GM03348 (cell line): ENCODE data around the gene LGALS9B.
"Not testable (repeated sequence)": the region's sequence is repeated elsewhere in the genome, so short reads cannot be mapped to it uniquely, and the experiment has no call there.

Experiments
- DNase-seq: peaks from one replicate; pipeline ENCODE4 v3.0.0; 2012; ENCODE audit warnings: low spot score

The LGALS9B gene

GRCh38 chr17:20467447-20467846 lies at the start of gene LGALS9B:
Gene LGALS9B (minus strand): TSS chr17:20467539. CDS start chr17:20467470, 69 bp downstream.
- DNase-seq = not testable (repeated sequence)

DNA sequence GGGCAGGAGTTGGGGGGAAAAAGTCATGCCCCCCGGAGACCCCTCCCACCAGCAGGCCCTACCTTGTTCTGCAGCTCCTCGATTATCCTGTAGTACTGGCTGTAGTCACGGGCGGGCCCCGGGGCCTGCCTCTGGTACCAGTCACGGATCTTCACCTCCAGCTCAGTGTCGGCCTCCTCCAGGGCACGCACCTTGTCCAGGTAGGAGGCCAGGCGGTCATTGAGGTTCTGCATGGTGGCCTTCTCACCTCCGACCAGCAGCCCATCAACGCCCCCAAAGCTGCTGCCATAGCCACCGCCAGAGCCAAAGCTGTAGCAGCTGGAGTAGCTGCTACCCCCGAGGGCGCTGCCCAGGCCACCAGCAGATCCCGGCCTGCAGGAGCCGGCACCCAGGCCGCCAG lies 49.6 kb upstream of the LGALS9B start:
- DNase-seq = not testable (repeated sequence)

DNA sequence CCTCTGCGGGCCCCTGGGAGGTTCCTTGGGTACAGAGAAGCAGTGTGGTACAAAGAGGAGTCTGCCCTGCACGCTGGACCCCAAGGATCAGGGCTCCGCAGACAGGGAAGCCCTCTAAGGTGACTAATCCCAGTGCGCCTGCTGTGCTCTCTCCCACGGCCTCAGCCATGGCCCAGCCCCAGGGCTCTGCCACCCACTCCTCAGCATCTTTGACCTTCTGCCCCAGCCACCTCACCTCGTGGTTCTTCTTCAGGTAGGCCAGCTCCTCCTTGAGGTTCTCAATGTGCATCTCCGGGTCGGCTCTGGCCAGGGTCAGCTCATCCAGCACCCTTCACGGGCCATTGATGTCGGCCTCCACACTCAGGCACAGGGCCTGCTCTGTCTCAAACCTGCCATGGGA lies 47.8 kb upstream of the LGALS9B start:
- DNase-seq = not testable (repeated sequence)

DNA sequence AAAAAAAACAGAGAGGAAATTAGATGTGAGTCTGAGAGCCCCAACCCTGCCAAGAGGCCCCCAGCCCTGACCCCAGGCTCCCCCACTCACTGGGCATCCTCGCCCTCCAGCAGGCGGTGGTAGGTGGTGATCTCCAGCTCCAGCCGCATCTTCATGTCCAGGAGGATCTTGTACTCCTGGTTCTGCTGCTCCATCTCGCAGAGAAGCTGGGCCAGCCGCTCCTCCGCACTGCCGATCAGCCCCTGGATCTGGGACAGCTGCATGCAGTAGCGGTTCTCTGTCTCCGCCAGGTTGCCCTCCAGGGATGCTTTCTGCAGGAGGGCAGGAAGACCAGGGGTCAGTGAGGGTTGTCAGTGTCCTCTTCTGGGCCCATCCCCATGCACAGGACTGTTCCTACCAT lies 46.2 kb upstream of the LGALS9B start:
- not testable (repeated sequence) for DNase-seq

- DNase-seq = not testable (repeated sequence)
These were observed 45.0 kb upstream of the LGALS9B start for GRCh38 chr17:20512378-20512777.

GRCh38 chr17:20511778-20512177 lies 44.4 kb upstream of the LGALS9B start:
- not testable (repeated sequence) for DNase-seq

DNA sequence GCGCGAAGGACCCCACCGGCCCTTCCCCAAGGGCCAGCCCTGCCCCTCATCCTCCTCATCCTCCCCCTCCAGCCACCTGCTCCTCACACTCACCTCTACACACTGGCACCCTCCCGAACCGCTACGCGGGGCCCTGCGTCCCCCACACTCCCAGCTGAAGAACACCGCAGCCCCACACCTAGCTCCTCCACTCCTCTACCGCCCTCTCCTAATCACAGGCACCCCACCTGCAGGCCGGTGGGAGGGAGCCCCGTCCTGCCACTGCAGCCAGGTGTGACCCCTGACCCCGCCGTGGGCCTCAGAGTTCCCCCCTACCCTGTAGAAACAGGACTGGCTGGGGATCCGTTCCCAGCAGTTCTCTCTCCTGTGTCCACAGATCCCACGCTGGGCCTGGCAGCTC lies 38.0 kb upstream of the LGALS9B start:
- not testable (repeated sequence) for DNase-seq

DNA sequence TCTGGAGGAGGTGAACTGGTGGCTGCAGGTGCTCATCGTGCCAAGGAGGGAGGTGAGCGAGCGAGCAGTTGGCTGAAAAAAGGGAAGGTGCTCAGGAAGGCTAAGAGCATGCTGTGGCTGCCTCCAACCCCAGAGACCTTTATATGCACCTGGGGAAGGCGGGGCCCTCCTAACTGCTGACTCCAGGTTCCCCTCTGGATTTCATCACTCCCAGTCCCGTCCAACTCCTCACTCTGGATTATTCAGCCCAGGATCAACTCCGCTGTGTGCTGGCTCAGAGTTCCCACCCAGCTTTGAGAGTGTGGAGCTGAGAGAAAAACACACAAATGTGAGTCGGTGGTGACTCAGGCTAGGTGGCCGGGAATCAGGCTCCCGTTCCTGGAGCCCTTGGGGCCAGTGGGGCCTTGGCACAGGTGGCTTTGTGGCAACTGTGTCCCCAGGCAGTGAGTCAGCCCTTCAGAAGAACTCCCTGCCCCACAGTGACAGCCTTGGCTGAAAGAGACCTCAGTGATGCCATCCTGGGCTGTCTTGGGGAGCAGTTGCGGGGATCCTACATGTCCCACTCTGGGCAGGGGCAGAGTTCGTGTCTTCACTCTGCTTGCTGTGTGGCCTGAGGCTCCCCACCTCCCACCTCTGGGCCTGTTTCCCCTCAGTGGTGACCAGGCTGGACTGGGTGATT lies 37.2 kb upstream of the LGALS9B start:
- DNase-seq = not testable (repeated sequence)

DNA sequence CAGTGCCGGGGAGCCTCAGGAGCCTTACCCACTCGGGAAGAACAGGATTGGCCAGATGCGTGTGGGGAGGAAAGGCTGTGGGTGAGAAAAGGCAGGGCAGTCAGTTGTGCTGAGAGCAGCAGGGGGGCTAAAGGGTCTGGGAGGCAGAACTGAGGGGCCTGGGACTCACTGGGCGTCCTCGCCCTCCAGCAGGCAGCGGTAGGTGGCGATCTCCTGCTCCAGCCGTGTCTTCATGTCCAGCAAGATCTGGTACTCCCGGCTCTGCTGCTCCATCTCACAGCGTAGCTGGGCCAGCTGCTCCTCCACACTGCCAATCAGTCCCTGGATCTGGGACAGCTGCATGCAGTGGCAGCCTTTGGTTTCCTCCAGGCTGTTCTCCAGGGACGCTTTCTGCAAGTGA lies 34.6 kb upstream of the LGALS9B start:
- not testable (repeated sequence) for DNase-seq

- not testable (repeated sequence) for DNase-seq
These were observed 33.0 kb upstream of the LGALS9B start for GRCh38 chr17:20500346-20500745.

- not testable (repeated sequence) for DNase-seq
These were observed 28.1 kb upstream of the LGALS9B start for GRCh38 chr17:20495420-20495819.

DNA sequence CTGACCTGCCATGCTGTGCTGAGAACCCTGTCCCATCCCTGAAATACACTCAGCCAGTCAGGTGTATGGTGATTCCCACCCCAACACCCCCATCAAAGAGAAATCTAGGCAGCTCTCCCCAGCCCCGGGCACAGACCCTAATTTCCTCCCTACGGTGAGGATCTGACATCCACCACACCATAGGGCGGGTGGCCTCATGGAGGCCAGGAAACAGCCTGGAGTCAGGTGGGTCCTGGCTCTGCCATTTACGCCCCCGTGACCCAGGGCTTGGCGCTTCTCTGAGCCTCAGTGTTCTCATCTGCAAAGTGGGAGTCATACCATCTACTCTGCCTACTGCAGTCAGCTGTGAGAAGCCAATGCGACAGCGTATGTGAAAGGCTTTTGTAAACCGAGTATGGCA lies 27.4 kb upstream of the LGALS9B start:
- DNase-seq = not testable (repeated sequence)

DNA sequence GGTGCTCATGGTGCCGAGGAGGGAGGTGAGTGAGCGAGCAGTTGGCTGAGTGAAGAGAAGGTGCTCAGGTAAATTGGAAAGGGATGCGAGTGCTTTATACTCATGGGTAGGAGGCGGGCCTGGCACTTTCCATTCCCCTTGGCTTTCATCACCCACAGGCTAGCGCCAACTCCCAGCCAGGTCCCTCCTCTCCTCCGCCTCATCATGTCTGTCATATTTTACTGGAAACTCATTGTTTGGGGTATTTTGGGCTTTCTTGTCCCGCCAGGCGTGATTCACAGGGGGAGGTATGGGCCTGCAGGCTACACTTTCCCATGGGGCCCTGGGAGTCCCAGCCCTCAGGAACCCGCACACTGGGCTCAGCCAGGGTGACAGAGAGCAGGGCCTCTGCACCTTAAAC lies 26.8 kb upstream of the LGALS9B start:
- DNase-seq = not testable (repeated sequence)

- DNase-seq = not testable (repeated sequence)
These were observed 25.6 kb upstream of the LGALS9B start for GRCh38 chr17:20492971-20493370.

DNA sequence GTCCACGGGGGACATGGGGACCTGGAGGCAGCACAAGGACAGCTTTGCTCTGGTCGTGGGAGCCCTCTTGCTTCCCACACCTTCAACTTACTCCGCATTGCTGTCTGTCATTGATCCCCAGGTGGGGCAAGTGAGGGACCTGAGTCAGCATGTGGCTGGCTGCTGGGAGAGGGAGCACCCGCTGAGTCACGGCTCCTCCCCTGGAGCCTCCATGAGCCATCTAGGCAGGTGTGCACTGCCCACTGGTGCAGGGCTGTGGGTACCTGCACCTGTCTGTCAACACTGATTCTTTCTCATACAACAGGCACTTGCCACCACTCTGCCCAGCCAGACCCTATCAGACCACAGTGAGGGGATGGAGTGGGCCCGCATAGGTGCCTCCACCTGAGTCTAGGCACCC lies 24.8 kb upstream of the LGALS9B start:
- not testable (repeated sequence) for DNase-seq

- peak; percentile 2 for DNase-seq
These were observed 17.6 kb upstream of the LGALS9B start for GRCh38 chr17:20484930-20485329.

- DNase-seq = not testable (repeated sequence)
These were observed 12.7 kb upstream of the LGALS9B start for GRCh38 chr17:20479889-20480591.

DNA sequence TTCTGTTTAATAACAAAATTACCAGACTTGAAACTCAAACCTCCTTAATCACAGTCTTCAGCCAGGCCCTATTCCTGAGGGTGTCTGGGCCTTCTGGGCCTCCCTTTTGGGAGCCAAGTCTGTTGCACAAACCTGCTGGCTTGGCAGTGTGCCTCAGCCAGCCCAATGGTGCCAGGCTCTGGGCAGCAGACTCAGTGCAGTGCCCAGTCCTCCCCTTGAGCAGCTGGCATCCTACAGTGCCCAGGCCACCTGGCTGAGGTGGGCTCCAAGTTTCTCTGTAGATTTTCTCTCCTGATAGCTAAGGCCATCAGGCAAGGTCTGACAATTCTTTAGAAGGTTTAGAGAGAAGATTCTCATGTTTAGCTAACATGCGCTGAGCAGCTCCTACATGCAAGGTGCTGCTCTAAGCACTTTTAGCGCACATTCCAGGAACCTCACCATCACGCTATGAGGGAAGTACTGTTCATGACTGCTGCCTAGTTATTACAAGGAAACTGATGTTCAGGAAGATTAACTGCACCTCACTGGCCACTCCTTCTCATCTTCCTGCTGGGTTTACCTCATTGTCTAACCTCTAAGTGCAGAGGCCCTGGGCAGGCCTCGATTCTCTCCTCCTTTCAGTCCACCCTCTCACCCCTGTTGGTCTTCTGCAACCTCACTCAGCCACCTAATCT lies 10.2 kb upstream of the LGALS9B start:
- not testable (repeated sequence) for DNase-seq

DNA sequence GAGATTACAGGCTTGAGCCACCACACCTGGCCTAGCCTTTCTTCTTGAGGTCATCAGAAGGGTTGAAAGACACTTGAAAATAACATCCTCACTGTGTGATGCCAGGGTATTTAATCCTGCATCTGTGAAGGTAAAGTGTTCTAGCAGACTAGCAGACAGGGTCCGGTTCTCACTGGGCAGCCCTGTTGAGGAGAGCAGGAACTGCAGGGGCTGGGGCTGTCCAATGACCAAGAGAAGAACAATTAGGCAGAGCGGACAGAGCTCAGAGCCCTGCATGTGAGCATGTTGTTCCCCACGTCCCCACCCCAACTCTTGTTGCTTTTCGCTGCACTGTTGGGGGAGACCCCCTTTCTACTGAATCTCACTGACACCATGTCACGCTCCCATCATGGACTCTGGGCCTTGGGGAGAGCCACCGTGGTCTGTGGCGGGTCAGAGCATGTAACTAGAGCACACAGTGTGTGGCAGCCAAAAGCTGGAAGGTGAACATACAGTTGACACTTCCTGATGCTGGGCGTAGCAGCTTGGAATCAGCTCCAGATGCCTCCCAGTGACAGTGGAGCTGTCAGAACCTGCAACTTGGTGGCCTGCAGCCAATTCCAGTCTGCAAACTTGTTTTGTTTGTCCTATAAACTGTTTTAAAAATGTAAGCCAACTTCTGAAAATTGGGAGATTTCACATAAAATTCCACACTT lies 7.9 kb upstream of the LGALS9B start:
- not testable (repeated sequence) for DNase-seq

DNA sequence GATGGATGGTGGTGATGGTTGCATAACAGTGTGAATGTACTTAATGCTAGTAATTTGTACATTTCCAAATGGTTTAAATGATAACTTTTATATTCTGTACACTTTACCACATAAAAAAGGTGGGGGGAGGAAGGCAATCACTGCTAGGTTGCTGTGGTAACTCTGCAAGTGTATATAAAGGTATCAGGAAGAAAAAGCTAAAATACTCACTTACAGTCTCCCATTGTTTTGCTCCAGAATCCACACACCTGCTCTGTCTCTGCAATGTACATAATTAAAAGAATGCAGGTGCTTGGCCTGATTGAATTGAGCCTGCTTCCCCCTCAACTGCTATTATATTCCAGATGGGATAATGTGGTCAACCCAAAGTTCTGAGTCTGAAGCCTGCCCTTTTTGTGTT lies 6.7 kb upstream of the LGALS9B start:
- not testable (repeated sequence) for DNase-seq

- not testable (repeated sequence) for DNase-seq
These were observed 2.6 kb upstream of the LGALS9B start for GRCh38 chr17:20469946-20470345.

- DNase-seq = not testable (repeated sequence)
These were observed 1.8 kb upstream of the LGALS9B start for GRCh38 chr17:20469107-20469506.
